ENCODE data around the gene MACO1.

The MACO1 gene

GRCh38 chr1:25527226-25527846, 96.6 kb downstream of the MACO1 start:
- DNase-seq: no peak

- DNase-seq: no peak
These were observed 97.4 kb downstream of the MACO1 start for GRCh38 chr1:25527946-25528595.

GRCh38 chr1:25528881-25529517, 98.3 kb downstream of the MACO1 start:
- DNase-seq: no peak

- no peak for DNase-seq
These were observed 99.0 kb downstream of the MACO1 start for GRCh38 chr1:25529518-25530185.

- no peak for DNase-seq
These were observed 99.7 kb downstream of the MACO1 start for GRCh38 chr1:25530186-25531081.

- no peak for DNase-seq
These were observed 100.4 kb downstream of the MACO1 start for GRCh38 chr1:25531082-25531461.

- DNase-seq: no peak
These were observed 102.3 kb downstream of the MACO1 start for GRCh38 chr1:25532970-25533369.

- no peak for DNase-seq
These were observed 103.2 kb downstream of the MACO1 start for GRCh38 chr1:25533775-25534409.

GRCh38 chr1:25534410-25534788, 103.7 kb downstream of the MACO1 start:
- peak; percentile 92 for DNase-seq

GRCh38 chr1:25536124-25536523, 105.4 kb downstream of the MACO1 start:
- DNase-seq: no peak

GRCh38 chr1:25537153-25537831, 106.6 kb downstream of the MACO1 start:
- no peak for DNase-seq

GRCh38 chr1:25538191-25538767, 107.6 kb downstream of the MACO1 start:
- no peak for DNase-seq

GRCh38 chr1:25540750-25541342, 110.1 kb downstream of the MACO1 start:
- peak; percentile 79 for DNase-seq

- DNase-seq: no peak
These were observed 110.7 kb downstream of the MACO1 start for GRCh38 chr1:25541425-25541824.

GRCh38 chr1:25541889-25542658, 111.4 kb downstream of the MACO1 start:
- no peak for DNase-seq

- DNase-seq: no peak
These were observed 112.3 kb downstream of the MACO1 start for GRCh38 chr1:25543005-25543424.

- no peak for DNase-seq
These were observed 112.9 kb downstream of the MACO1 start, which contains the start of gene LDLRAP1 for GRCh38 chr1:25543425-25544242. Gene LDLRAP1 (plus strand): TSS chr1:25543606. CDS start chr1:25543699, 93 bp downstream.

- DNase-seq: no peak
These were observed 113.6 kb downstream of the MACO1 start for GRCh38 chr1:25544243-25544764.

- no peak for DNase-seq
These were observed 114.1 kb downstream of the MACO1 start for GRCh38 chr1:25544819-25545218.
